ENCODE data around the gene CHRNA5.

Gene CHRNA5

GRCh38 chr15:78563092-78563491 is 2.2 kb upstream of the CHRNA5 start:
- no peak for DNase-seq
- H3K27ac ChIP-seq (ENCODE audit: insufficient read depth, low read length, poor library complexity, severe bottlenecking): no peak overlapping the region
- H3K27me3 ChIP-seq (replicated peaks; ENCODE audit: control insufficient read depth, insufficient read depth, low read length, poor library complexity, severe bottlenecking): no peaks in the 10 kb centered on the region

GRCh38 chr15:78564743-78565096 is 600 bp upstream of the CHRNA5 start:
- no peaks in the 10 kb centered on the region for H3K9me3 ChIP-seq (ENCODE audit: control insufficient read depth, low read length)
- no peaks in the 10 kb centered on the region for H3K36me3 ChIP-seq (ENCODE audit: control insufficient read depth, insufficient read depth, low read length)
- H3K27ac ChIP-seq (ENCODE audit: insufficient read depth, low read length, poor library complexity, severe bottlenecking): no peak overlapping the region
- no peak for DNase-seq
- H3K4me1 ChIP-seq (ENCODE audit: control insufficient read depth, insufficient read depth, low read length, poor library complexity, severe bottlenecking): no peaks in the 10 kb centered on the region
- no peaks in the 10 kb centered on the region for H3K27me3 ChIP-seq (replicated peaks; ENCODE audit: control insufficient read depth, insufficient read depth, low read length, poor library complexity, severe bottlenecking)
- H3K4me3 ChIP-seq (ENCODE audit: insufficient read depth, low read depth, low read length, poor library complexity, severe bottlenecking): peak overlapping the region; percentile 69

More at GRCh38 chr15:78563092-78563491, 2.2 kb upstream of the CHRNA5 start:
- Histone ChIP-seq H3K9me3 (ENCODE audit: control insufficient read depth, low read length) (no peaks in the 10 kb centered on the region), H3K4me3 (ENCODE audit: insufficient read depth, low read depth, low read length, poor library complexity, severe bottlenecking) (no peak overlapping the region), H3K36me3 (ENCODE audit: control insufficient read depth, insufficient read depth, low read length) (no peaks in the 10 kb centered on the region), H3K4me1 (ENCODE audit: control insufficient read depth, insufficient read depth, low read length, poor library complexity, severe bottlenecking) (no peaks in the 10 kb centered on the region)

DNA sequence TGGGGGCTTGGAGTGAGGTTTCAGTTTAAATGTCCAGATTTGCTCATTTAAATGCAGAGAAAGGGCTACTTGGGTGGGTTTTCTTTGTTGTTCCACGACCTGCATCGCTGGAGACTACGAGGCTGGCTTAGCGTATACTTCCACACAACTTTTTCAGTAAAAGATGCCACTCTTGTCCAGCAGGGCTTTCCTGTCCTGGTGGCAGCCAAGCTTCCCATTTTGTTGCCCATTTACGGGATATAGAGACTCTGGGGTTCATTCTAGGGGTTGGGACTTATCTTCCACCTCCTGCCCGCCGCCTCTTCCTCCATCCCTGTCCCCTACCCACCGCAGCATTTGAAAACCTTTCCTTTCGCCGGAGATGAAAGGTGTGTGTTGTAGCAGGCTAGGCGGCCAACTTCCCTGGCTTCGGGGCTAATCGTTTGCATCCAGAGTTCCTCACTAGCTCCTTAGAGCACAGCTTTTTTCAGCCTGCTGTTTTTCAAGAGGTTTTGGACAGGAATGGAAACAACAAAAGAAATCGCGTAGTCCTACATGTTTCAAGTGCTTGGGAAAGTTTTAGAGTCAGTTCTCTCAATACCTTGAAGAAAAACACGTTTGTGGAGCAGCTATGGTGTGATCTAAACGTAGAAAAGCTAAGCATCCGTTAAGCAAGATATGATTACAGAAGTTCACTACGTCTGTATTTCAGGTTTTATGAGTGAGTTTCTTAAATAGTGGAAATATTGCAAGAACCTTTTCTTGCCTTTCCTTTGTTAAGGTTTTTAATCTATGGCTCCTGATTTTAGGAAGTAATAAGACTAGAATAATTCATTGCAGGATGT is 843 bp downstream of the CHRNA5 start:
- H3K36me3 ChIP-seq (ENCODE audit: control insufficient read depth, insufficient read depth, low read length): no peaks in the 10 kb centered on the region
- H3K4me3 ChIP-seq (ENCODE audit: insufficient read depth, low read depth, low read length, poor library complexity, severe bottlenecking): peak overlapping the region; percentile 69
- H3K27ac ChIP-seq (ENCODE audit: insufficient read depth, low read length, poor library complexity, severe bottlenecking): no peak overlapping the region
- no peaks in the 10 kb centered on the region for H3K27me3 ChIP-seq (replicated peaks; ENCODE audit: control insufficient read depth, insufficient read depth, low read length, poor library complexity, severe bottlenecking)
- H3K4me1 ChIP-seq (ENCODE audit: control insufficient read depth, insufficient read depth, low read length, poor library complexity, severe bottlenecking): no peaks in the 10 kb centered on the region
- no peak for DNase-seq
- no peaks in the 10 kb centered on the region for H3K9me3 ChIP-seq (ENCODE audit: control insufficient read depth, low read length)

GRCh38 chr15:78567531-78567930 is 2.2 kb downstream of the CHRNA5 start:
- Histone ChIP-seq H3K4me1 (ENCODE audit: control insufficient read depth, insufficient read depth, low read length, poor library complexity, severe bottlenecking) (no peaks in the 10 kb centered on the region), H3K27ac (ENCODE audit: insufficient read depth, low read length, poor library complexity, severe bottlenecking) (no peak overlapping the region), H3K36me3 (ENCODE audit: control insufficient read depth, insufficient read depth, low read length) (no peaks in the 10 kb centered on the region), H3K27me3 (replicated peaks; ENCODE audit: control insufficient read depth, insufficient read depth, low read length, poor library complexity, severe bottlenecking) (no peaks in the 10 kb centered on the region), H3K9me3 (ENCODE audit: control insufficient read depth, low read length) (no peaks in the 10 kb centered on the region), H3K4me3 (ENCODE audit: insufficient read depth, low read depth, low read length, poor library complexity, severe bottlenecking) (no peak overlapping the region)
- DNase-seq: no peak

DNA sequence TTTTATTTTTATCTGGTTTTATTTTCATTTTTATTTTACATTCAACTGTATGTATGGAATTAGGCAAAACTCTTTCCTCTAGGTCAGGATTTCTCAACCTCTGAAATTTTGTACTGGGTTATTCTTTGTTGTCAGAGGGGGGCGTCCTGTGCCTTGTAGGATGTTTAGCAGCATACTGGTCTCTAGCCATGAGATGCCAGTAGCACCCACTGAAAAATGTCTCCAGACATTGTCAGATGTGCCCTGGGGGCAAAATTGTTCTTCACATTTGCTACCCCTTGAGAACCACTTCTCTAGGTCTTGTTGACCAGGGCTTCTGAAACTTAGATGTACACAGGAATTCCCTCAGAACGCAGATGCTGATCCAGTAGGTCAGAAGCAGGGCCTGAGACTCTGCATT is 5.4 kb downstream of the CHRNA5 start:
- H3K4me3 ChIP-seq (ENCODE audit: insufficient read depth, low read depth, low read length, poor library complexity, severe bottlenecking): no peak overlapping the region
- H3K4me1 ChIP-seq (ENCODE audit: control insufficient read depth, insufficient read depth, low read length, poor library complexity, severe bottlenecking): no peaks in the 10 kb centered on the region
- H3K27me3 ChIP-seq (replicated peaks; ENCODE audit: control insufficient read depth, insufficient read depth, low read length, poor library complexity, severe bottlenecking): no peaks in the 10 kb centered on the region
- H3K27ac ChIP-seq (ENCODE audit: insufficient read depth, low read length, poor library complexity, severe bottlenecking): no peak overlapping the region
- no peaks in the 10 kb centered on the region for H3K9me3 ChIP-seq (ENCODE audit: control insufficient read depth, low read length)
- DNase-seq: no peak
- no peaks in the 10 kb centered on the region for H3K36me3 ChIP-seq (ENCODE audit: control insufficient read depth, insufficient read depth, low read length)

DNA sequence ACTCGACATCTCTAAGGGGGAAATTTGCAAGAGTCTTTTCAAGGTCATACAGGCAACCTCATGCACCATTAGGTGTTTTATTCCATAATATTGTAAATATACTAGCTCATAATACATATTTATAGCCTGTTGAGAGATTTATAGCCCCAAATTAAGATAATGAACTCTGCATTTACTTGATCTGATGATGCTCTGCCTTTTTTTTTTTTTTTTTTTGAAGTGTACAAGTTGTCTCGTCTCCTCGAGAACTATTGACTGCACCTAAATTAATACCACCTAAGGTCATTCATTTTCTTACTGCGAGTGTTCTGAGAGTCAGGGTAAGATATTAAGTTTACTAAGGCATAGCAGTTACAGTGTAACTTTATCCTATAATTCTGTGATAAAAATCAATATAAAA is 6.1 kb downstream of the CHRNA5 start:
- DNase-seq: no peak
- Histone ChIP-seq H3K9me3 (ENCODE audit: control insufficient read depth, low read length) (no peaks in the 10 kb centered on the region), H3K27ac (ENCODE audit: insufficient read depth, low read length, poor library complexity, severe bottlenecking) (no peak overlapping the region), H3K4me3 (ENCODE audit: insufficient read depth, low read depth, low read length, poor library complexity, severe bottlenecking) (no peak overlapping the region), H3K4me1 (ENCODE audit: control insufficient read depth, insufficient read depth, low read length, poor library complexity, severe bottlenecking) (no peaks in the 10 kb centered on the region), H3K36me3 (ENCODE audit: control insufficient read depth, insufficient read depth, low read length) (no peaks in the 10 kb centered on the region), H3K27me3 (replicated peaks; ENCODE audit: control insufficient read depth, insufficient read depth, low read length, poor library complexity, severe bottlenecking) (no peaks in the 10 kb centered on the region)

DNA sequence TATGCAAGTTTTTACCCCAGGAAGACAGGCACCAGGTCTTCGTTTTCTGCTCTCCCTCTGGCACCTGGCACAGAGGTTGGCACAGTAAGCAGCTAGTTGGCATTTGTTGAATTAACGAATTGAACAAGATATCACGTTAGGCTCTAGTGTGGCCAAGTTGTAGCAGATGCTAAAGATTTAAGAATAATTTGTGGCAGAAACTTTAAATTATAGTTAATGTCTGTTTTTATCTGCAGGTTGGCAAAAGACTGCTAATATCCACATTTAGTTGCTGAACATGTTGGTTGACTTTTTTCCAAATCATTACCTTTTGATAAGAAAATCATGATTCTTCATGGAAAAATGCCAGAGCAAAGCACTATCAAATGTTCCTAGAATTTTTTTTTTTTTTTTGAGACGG is 8.1 kb downstream of the CHRNA5 start:
- H3K36me3 ChIP-seq (ENCODE audit: control insufficient read depth, insufficient read depth, low read length): no peaks in the 10 kb centered on the region
- no peak overlapping the region for H3K4me3 ChIP-seq (ENCODE audit: insufficient read depth, low read depth, low read length, poor library complexity, severe bottlenecking)
- DNase-seq: no peak
- H3K27ac ChIP-seq (ENCODE audit: insufficient read depth, low read length, poor library complexity, severe bottlenecking): no peak overlapping the region
- H3K4me1 ChIP-seq (ENCODE audit: control insufficient read depth, insufficient read depth, low read length, poor library complexity, severe bottlenecking): no peaks in the 10 kb centered on the region
- H3K27me3 ChIP-seq (replicated peaks; ENCODE audit: control insufficient read depth, insufficient read depth, low read length, poor library complexity, severe bottlenecking): no peaks in the 10 kb centered on the region
- no peaks in the 10 kb centered on the region for H3K9me3 ChIP-seq (ENCODE audit: control insufficient read depth, low read length)

GRCh38 chr15:78574944-78575343 is 9.6 kb downstream of the CHRNA5 start:
- H3K27ac ChIP-seq (ENCODE audit: insufficient read depth, low read length, poor library complexity, severe bottlenecking): no peak overlapping the region
- no peaks in the 10 kb centered on the region for H3K27me3 ChIP-seq (replicated peaks; ENCODE audit: control insufficient read depth, insufficient read depth, low read length, poor library complexity, severe bottlenecking)
- H3K36me3 ChIP-seq (ENCODE audit: control insufficient read depth, insufficient read depth, low read length): no peaks in the 10 kb centered on the region
- H3K9me3 ChIP-seq (ENCODE audit: control insufficient read depth, low read length): no peaks in the 10 kb centered on the region
- no peaks in the 10 kb centered on the region for H3K4me1 ChIP-seq (ENCODE audit: control insufficient read depth, insufficient read depth, low read length, poor library complexity, severe bottlenecking)
- no peak for DNase-seq
- H3K4me3 ChIP-seq (ENCODE audit: insufficient read depth, low read depth, low read length, poor library complexity, severe bottlenecking): no peak overlapping the region

GRCh38 chr15:78597583-78597982 is 32.3 kb downstream of the CHRNA5 start:
- no peaks in the 10 kb centered on the region for H3K36me3 ChIP-seq (ENCODE audit: control insufficient read depth, insufficient read depth, low read length)
- H3K4me1 ChIP-seq (ENCODE audit: control insufficient read depth, insufficient read depth, low read length, poor library complexity, severe bottlenecking): no peaks in the 10 kb centered on the region
- DNase-seq: no peak
- H3K27me3 ChIP-seq (replicated peaks; ENCODE audit: control insufficient read depth, insufficient read depth, low read length, poor library complexity, severe bottlenecking): peaks cover 7% of the 10 kb centered on the region
- no peak overlapping the region for H3K27ac ChIP-seq (ENCODE audit: insufficient read depth, low read length, poor library complexity, severe bottlenecking)
- no peak overlapping the region for H3K4me3 ChIP-seq (ENCODE audit: insufficient read depth, low read depth, low read length, poor library complexity, severe bottlenecking)
- H3K9me3 ChIP-seq (ENCODE audit: control insufficient read depth, low read length): no peaks in the 10 kb centered on the region

DNA sequence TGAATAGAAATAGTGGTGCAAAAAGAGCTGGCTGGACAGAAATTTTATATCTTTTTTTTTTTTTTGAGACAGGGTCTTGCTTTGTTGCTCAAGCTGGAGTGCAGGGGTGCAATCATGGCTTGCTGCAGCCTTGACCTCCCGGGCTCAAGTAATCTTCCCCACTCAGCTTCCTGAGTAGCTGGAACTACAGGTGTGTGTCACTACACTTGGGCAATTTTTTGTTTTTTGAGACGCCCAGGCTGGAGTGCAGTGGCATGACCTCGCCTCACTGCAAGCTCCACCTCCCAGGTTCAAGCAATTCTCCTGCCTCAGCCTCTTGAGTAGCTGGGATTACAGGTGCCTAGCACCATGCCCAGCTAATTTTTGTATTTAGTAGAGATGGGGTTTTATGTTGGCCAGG is 33.0 kb downstream of the CHRNA5 start:
- no peak overlapping the region for H3K27ac ChIP-seq (ENCODE audit: insufficient read depth, low read length, poor library complexity, severe bottlenecking)
- DNase-seq: no peak
- H3K36me3 ChIP-seq (ENCODE audit: control insufficient read depth, insufficient read depth, low read length): no peaks in the 10 kb centered on the region
- no peaks in the 10 kb centered on the region for H3K9me3 ChIP-seq (ENCODE audit: control insufficient read depth, low read length)
- H3K4me3 ChIP-seq (ENCODE audit: insufficient read depth, low read depth, low read length, poor library complexity, severe bottlenecking): no peak overlapping the region
- H3K27me3 ChIP-seq (replicated peaks; ENCODE audit: control insufficient read depth, insufficient read depth, low read length, poor library complexity, severe bottlenecking): peaks cover 7% of the 10 kb centered on the region
- H3K4me1 ChIP-seq (ENCODE audit: control insufficient read depth, insufficient read depth, low read length, poor library complexity, severe bottlenecking): no peaks in the 10 kb centered on the region

All from effector memory CD4-positive, alpha-beta T cell (primary cell).